Measurements from ENCODE around the gene BABAM2. TPM values are rescaled to one million over a fixed set of nuclear protein-coding genes. Genes with fewer than 3 reads are reported as not detected.

Gene BABAM2
- total and polyA plus RNA-seq, 10 of the 15 experiments (the other 5 are each of a cell fraction or from before 2014, with no cell fraction given) = 30.7 to 59.9 (median 44.5) TPM

DNA sequence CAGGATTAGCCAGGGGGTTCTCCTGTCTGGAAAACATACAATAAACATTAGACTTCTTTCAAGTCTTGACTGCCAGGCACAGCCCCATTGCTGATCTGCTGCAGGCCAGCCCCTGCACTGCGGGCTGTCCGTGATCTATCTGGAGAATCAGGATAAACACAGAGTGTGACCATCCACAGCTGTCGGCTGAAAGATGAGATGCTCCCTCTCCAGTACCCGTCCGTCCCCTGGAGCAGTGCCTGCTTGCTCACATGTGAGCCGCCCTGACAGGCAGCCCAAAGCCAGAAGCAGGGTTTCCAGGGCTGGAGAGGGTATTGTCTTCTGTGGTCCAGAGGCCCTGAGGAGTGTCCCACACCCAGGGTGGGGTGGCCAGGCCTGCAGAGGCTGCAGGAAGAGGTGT, 456.1 kb downstream of the BABAM2 start (continued):
- TF ChIP-seq, protein P1, sequence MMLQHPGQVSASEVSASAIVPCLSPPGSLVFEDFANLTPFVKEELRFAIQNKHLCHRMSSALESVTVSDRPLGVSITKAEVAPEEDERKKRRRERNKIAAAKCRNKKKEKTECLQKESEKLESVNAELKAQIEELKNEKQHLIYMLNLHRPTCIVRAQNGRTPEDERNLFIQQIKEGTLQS (IDR thresholded peaks at IDR 0.05; ENCODE audit: borderline replicate concordance, extremely low read depth, low read depth, low read length) = no peak
- TF ChIP-seq NR2F1 (conservative IDR thresholded peaks at IDR 0.05) (no peak), MEF2B (IDR thresholded peaks at IDR 0.05; ENCODE audit: partially characterized antibody, poor library complexity, severe bottlenecking) (no peak), BACH1 (IDR thresholded peaks at IDR 0.05; ENCODE audit: borderline replicate concordance) (no peak)

DNA sequence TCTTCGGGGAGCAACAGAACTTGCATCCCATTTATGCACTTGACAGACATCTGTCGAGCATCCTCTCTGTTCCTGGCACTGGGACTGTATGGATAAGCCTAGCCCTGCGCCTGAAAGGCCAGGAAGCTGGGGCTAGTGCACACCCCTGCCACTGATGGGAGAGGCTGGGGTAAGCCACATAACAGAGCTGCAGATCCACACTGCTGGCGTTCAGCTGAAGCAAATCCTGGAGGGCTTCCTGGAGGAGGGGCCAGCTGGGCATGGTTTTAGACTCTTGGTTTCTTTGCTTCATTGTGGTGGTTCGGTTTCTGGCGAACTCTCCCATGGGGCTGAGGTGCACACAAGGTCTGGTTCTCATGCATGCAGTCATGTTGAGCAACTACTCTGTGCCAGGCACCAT, 456.7 kb downstream of the BABAM2 start:
- no peak overlapping the region for H3K4me2 ChIP-seq (ENCODE audit: control insufficient read depth, insufficient read depth)
- no peak overlapping the region for H3K9ac ChIP-seq (ENCODE audit: control insufficient read depth, insufficient read depth, low read length)
- no peak overlapping the region for H3K27ac ChIP-seq (ENCODE audit: control insufficient read depth, insufficient read depth)
- H3K9me3 ChIP-seq (replicated peaks; ENCODE audit: control insufficient read depth, insufficient read depth, low read length) = no peaks in the 10 kb centered on the region
- intact Hi-C loops (cut with micrococcal nuclease; ENCODE audit: unreplicated experiment) (no loop called here), in situ Hi-C loops (cut with MboI) (no loop called here)
- SMC1A ChIA-PET (ENCODE audit: uncharacterized antibody, unreplicated experiment) = no interaction called here
- no peak overlapping the region for H3K4me3 ChIP-seq
- no peak for ATAC-seq
- no peaks in the 10 kb centered on the region for H3K4me1 ChIP-seq (ENCODE audit: control insufficient read depth, insufficient read depth, low read length)
- no peaks in the 10 kb centered on the region for H3K27me3 ChIP-seq (replicated peaks in 1 of 2; ENCODE audit: control insufficient read depth in 2 of 2, insufficient read depth in 2 of 2, low read length in 1 of 2)
- POLR2A ChIA-PET = no interaction called here
- RAD21 ChIA-PET (ENCODE audit: unreplicated experiment) = no interaction called here
- TF ChIP-seq CBX3 (IDR thresholded peaks at IDR 0.05; ENCODE audit: borderline replicate concordance, low read depth) (no peak), JUNB (IDR thresholded peaks at IDR 0.05) (no peak), RAD51 (IDR thresholded peaks at IDR 0.05) (no peak), SRF (IDR thresholded peaks at IDR 0.05; ENCODE audit: low read depth in 2 of 2, low read length in 2 of 2) (no peak), POLR2AphosphoS5 (IDR thresholded peaks at IDR 0.05; ENCODE audit: low read length) (no peak)
- TF ChIP-seq, protein P2, sequence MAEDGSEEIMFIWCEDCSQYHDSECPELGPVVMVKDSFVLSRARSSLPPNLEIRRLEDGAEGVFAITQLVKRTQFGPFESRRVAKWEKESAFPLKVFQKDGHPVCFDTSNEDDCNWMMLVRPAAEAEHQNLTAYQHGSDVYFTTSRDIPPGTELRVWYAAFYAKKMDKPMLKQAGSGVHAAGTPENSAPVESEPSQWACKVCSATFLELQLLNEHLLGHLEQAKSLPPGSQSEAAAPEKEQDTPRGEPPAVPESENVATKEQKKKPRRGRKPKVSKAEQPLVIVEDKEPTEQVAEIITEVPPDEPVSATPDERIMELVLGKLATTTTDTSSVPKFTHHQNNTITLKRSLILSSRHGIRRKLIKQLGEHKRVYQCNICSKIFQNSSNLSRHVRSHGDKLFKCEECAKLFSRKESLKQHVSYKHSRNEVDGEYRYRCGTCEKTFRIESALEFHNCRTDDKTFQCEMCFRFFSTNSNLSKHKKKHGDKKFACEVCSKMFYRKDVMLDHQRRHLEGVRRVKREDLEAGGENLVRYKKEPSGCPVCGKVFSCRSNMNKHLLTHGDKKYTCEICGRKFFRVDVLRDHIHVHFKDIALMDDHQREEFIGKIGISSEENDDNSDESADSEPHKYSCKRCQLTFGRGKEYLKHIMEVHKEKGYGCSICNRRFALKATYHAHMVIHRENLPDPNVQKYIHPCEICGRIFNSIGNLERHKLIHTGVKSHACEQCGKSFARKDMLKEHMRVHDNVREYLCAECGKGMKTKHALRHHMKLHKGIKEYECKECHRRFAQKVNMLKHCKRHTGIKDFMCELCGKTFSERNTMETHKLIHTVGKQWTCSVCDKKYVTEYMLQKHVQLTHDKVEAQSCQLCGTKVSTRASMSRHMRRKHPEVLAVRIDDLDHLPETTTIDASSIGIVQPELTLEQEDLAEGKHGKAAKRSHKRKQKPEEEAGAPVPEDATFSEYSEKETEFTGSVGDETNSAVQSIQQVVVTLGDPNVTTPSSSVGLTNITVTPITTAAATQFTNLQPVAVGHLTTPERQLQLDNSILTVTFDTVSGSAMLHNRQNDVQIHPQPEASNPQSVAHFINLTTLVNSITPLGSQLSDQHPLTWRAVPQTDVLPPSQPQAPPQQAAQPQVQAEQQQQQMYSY (CRISPR knock-in tag; IDR thresholded peaks at IDR 0.05) = no peak
- H4K20me1 ChIP-seq (ENCODE audit: control insufficient read depth, insufficient read depth) = no peaks in the 10 kb centered on the region
- 42% methylated on average over 6 of the region's 6 CpGs for WGBS (ENCODE audit: insufficient coverage, insufficient replicate concordance, low lambda C conversion rate, missing lambda C conversion rate)
- H3K79me2 ChIP-seq (ENCODE audit: control insufficient read depth, insufficient read depth, low read length) = no peaks in the 10 kb centered on the region
- DNase-seq (ENCODE audit: low read depth, low spot score) = no peak
- no TSS peak for BruUV-seq (replicated peaks)
- H3K36me3 ChIP-seq (ENCODE audit: control insufficient read depth in 2 of 2, insufficient read depth in 2 of 2, low read length in 1 of 2) = no peaks in the 10 kb centered on the region
- CTCF ChIA-PET = no interaction called here
- no peak for FAIRE-seq
- no peak overlapping the region for H2AFZ ChIP-seq (ENCODE audit: control insufficient read depth, low read depth, low read length)
